ENCODE measurements around the gene KLK12.

DNA sequence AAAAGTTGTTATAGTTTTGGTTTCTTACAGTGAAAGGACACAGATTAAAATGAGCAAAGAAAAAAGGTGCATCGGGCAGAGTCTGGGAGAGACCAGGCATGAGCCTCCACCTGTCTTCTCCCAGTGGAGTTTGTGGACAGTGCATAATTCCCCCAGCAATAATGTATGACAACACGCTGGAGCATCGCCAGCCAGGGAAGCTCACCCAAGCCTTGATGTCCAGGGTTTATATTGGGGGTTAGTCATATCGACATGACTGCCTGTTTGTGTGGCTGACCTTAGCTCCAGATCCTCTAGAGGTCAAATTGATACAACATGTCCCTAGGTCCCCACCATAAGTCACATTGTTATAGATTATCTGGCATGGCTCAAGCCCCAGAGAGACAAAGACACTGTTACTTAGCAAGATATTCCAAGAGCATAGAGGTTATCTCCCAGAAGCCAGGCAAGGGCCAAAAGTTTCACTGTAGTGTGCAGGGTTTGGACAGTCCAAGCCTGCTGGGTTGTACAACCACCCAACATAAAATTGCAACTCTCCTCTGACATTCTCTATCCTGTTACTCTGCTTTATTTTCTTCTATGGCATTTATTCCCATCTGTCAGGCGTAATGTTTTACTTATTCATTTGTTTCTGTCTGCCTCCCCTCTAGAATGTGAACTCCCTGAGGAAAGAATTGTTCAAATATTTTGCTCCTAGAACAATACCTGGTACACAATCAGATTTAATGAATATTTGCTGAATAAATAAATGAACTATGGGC is 35.7 kb upstream of the KLK12 start:
- TF ChIP-seq, protein P1, sequence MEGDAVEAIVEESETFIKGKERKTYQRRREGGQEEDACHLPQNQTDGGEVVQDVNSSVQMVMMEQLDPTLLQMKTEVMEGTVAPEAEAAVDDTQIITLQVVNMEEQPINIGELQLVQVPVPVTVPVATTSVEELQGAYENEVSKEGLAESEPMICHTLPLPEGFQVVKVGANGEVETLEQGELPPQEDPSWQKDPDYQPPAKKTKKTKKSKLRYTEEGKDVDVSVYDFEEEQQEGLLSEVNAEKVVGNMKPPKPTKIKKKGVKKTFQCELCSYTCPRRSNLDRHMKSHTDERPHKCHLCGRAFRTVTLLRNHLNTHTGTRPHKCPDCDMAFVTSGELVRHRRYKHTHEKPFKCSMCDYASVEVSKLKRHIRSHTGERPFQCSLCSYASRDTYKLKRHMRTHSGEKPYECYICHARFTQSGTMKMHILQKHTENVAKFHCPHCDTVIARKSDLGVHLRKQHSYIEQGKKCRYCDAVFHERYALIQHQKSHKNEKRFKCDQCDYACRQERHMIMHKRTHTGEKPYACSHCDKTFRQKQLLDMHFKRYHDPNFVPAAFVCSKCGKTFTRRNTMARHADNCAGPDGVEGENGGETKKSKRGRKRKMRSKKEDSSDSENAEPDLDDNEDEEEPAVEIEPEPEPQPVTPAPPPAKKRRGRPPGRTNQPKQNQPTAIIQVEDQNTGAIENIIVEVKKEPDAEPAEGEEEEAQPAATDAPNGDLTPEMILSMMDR (conservative IDR thresholded peaks at IDR 0.05 in 1 of 2, IDR thresholded peaks at IDR 0.05 in 1 of 2; ENCODE audit: low read depth in 1 of 2, low read length in 2 of 2): no peak
- no peak for TF ChIP-seq EZH2 (IDR thresholded peaks at IDR 0.05; ENCODE audit: low read length, missing control alignments)

Measured in fibroblast of lung (primary cell).